Gastroesophageal sphincter (tissue), 4 donors: ENCODE results near the gene PEX10. TPM values are rescaled to one million over a fixed set of nuclear protein-coding genes. Genes with fewer than 3 reads are reported as not detected.

ENCODE experiments used
- ATAC-seq: fragments of 150-250 bp; one replicate; pipeline ENCODE4 v1.9.1; 2016; ENCODE audit warnings: mild to moderate bottlenecking, moderate library complexity
- H3K27ac ChIP-seq, 4 donors: fragments of 200-600 bp; sonication (generic) in 3 of 4; 1 replicate in 3 of 4; 2 replicates in 1 of 4; pipeline ENCODE4 v1.5.1; 2016 to 2019
- H3K27me3 ChIP-seq: fragments of 200-600 bp; sonication (generic); one replicate; pipeline ENCODE4 v1.5.1; 2019
- H3K36me3 ChIP-seq, 2 donors: fragments of 200-600 bp; sonication (generic); one replicate each; pipeline ENCODE4 v1.5.1; 2019; ENCODE audit warnings: control low read depth in 1 of 2
- H3K4me1 ChIP-seq, 3 donors: fragments of 200-600 bp; sonication (generic); 1 replicate in 2 of 3; 2 replicates in 1 of 3; pipeline ENCODE4 v1.5.1; 2016 to 2019; ENCODE audit warnings: control low read depth in 2 of 3
- H3K4me3 ChIP-seq, 2 donors: fragments of 200-600 bp; sonication (generic); one replicate each; pipeline ENCODE4 v1.5.1; 2019; ENCODE audit warnings: mild to moderate bottlenecking in 1 of 2, moderate library complexity in 1 of 2
- H3K9me3 ChIP-seq, 3 donors: fragments of 200-600 bp; sonication (generic); one replicate each; pipeline ENCODE4 v1.5.1; 2017 to 2019; ENCODE audit warnings: control low read depth in 2 of 3
- EP300 ChIP-seq: sonication (generic); formaldehyde crosslinking; IDR thresholded peaks from one replicate; pipeline ENCODE4 v1.6.1; 2017; ENCODE audit warnings: antibody characterized with exemption, mild to moderate bottlenecking
- POLR2A ChIP-seq, 2 donors: fragments of 450-650 bp; IDR thresholded peaks; one replicate each; pipeline ENCODE4 v1.6.1; 2017; ENCODE audit warnings: antibody characterized with exemption in 2 of 2, mild to moderate bottlenecking in 2 of 2, moderate library complexity in 1 of 2
- POLR2AphosphoS5 ChIP-seq: sonication (generic); formaldehyde crosslinking; IDR thresholded peaks from one replicate; pipeline ENCODE4 v1.6.1; 2017; ENCODE audit warnings: antibody characterized with exemption
- WGBS, 2 donors: methylation state at CpG; one replicate each; pipeline ENCODE4 v1.1.5; 2018; ENCODE audit warnings: low coverage in 1 of 2; 5-methylcytosine and 5-hydroxymethylcytosine counted together
- total RNA-seq, 4 donors: library from RNA; depleted of rRNA; stranded (reverse); fragments of >200 nt; gene quantifications; one replicate each; pipeline ENCODE4 v1.1.0, GENCODE V29; 2016
- TF ChIP-seq, protein P1 (sequence below), 4 experiments: fragments of 200-600 bp in 2 of 4; fragments of 450-650 bp in 2 of 4; sonication (generic) in 1 of 4; IDR thresholded peaks; one replicate each; pipeline ENCODE4 v1.5.1; 2017 to 2019; ENCODE audit warnings: antibody characterized with exemption in 4 of 4, mild to moderate bottlenecking in 2 of 4, moderate library complexity in 2 of 4

The PEX10 gene
- total RNA-seq, 4 donors from 2014 or later = 18.2 to 30.0 (median 21.6) TPM

DNA sequence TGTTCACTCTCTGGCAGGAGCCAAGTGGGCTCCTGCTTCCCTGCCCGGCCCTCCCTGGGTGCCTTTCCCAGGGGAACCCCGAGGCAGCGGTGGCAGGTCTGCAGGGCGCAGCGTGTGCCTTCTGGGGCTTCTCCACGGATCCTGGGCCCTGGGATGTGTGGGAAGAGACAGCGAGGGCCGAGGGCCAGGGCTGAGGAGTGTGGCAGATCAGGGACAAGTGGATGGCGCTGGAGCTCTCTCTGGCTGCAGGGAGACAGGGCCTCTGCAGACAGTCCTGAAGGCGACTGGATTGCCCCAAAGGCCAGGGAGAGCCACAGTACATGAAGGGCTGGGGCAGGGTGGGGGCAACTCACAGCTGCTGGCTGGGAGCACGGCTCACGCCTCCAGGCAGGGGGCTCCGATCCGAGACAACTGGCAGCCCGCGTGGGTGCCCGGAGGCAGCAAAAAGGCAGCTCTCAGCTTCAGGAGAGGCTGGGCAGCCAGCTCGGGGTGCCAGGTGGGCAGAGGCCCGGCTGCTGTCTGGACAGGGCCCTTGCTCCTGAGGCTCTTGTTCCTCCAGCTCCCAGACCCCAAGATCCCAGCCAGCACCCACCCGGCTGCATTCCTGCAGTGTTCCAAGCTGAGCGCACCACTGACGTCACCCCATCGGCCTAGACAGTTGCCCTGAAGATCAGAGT is 37.0 kb downstream of the PEX10 start:
- no peak for ATAC-seq
- H3K4me1 ChIP-seq = no peaks in the 10 kb centered on the region
- H3K9me3 ChIP-seq = no peaks in the 10 kb centered on the region
- H3K27ac ChIP-seq = no peak overlapping the region
- 88 to 93% methylated on average over 5 to 7 of the region's 23 CpGs for WGBS, 2 donors
- peaks cover 0 to 30% of the 10 kb centered on the region in 2 donors for H3K36me3 ChIP-seq
- no peaks in the 10 kb centered on the region for H3K27me3 ChIP-seq
- H3K4me3 ChIP-seq = no peak overlapping the region
- TF ChIP-seq EP300 (no peak), POLR2A (IDR thresholded peaks at IDR 0.05) (no peak), POLR2AphosphoS5 (no peak)
- TF ChIP-seq, protein P1, sequence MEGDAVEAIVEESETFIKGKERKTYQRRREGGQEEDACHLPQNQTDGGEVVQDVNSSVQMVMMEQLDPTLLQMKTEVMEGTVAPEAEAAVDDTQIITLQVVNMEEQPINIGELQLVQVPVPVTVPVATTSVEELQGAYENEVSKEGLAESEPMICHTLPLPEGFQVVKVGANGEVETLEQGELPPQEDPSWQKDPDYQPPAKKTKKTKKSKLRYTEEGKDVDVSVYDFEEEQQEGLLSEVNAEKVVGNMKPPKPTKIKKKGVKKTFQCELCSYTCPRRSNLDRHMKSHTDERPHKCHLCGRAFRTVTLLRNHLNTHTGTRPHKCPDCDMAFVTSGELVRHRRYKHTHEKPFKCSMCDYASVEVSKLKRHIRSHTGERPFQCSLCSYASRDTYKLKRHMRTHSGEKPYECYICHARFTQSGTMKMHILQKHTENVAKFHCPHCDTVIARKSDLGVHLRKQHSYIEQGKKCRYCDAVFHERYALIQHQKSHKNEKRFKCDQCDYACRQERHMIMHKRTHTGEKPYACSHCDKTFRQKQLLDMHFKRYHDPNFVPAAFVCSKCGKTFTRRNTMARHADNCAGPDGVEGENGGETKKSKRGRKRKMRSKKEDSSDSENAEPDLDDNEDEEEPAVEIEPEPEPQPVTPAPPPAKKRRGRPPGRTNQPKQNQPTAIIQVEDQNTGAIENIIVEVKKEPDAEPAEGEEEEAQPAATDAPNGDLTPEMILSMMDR (IDR thresholded peaks at IDR 0.05) = no peak

DNA sequence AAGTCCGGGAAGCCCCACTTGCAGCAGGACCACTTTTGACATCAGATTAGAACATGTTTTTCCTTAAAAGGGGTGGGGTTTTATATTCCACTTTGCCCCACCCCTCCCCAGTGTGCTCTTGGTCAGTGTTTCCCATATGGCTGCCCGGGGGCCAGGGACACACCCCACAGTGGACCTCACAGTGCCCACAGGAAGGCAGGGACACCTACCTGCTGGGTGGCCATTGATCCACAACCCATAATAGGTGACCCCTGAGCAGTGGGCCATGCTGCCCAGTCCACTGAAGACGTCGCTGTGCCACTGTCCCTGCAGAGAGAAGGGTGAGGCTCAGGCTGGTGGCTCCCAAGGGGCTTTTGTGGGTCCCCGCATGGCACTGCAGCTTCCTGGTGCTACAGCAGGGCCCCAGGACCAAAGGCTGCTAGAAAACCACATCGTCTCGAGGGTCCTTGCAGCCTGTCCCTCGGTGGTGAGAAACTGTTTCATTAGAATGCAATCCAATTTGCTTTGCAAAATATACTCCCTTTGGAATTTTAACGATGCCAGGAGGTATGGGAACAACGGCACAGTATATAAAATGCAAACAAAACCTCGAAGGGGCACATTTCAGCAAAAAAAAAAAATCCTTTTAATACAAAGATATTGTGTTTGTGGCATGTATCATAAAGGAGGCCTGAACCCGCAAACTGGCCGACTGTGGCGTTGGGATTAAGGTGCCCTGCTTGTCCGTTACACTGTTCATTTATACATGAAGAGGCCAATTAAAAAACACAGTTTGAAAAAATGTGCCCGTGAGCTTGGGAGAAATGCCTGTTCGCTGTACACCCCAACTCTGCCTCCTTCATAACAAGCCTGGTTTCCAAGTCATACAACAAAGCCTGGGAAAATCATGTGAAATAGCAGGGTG is 37.9 kb downstream of the PEX10 start:
- no peak overlapping the region for H3K4me3 ChIP-seq
- 87 to 88% methylated on average over 10 to 11 of the region's 17 CpGs for WGBS, 2 donors
- H3K27ac ChIP-seq = no peak overlapping the region
- no peaks in the 10 kb centered on the region for H3K27me3 ChIP-seq
- H3K4me1 ChIP-seq = no peaks in the 10 kb centered on the region
- no peak for TF ChIP-seq POLR2AphosphoS5
- no peak for TF ChIP-seq POLR2A (IDR thresholded peaks at IDR 0.05)
- TF ChIP-seq EP300 = no peak
- TF ChIP-seq, protein P1 (IDR thresholded peaks at IDR 0.05) = no peak
- H3K9me3 ChIP-seq = no peaks in the 10 kb centered on the region
- H3K36me3 ChIP-seq = peaks cover 0 to 36% of the 10 kb centered on the region in 2 donors
- ATAC-seq = no peak

DNA sequence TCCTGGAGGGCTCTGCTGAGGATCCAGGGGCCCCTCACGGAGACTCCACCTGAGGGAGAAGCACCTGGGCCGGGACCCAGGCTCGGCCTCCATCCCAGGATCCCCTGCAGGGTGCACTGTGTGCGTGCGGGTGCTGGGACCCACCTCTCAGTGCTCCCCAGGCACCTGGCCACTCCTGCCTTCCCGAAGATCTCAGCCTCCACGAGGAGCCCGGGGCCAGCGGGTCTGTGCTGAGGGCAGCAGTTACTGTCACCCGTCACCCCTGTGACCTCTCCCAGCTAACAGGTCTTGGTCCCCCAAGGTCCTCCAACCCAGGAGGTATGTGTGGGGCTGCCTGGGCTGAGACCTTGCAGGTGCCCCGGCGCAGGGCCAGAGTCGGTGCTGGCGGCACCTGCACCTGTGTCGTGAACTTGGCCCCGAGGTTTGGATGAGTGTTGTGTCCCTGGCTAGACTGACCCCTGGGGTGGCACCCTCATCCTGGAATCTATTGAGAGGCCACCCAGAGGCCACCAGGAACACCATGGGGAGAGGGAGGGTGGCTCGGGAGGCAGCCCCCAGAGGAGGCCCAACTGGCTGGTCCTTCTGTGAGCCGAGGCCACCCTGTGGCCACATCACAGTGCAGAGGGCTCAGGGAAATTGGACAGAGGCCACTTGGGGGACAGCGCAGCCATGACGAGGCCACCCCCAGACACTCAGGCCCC is 38.7 kb downstream of the PEX10 start:
- TF ChIP-seq, protein P1 (IDR thresholded peaks at IDR 0.05) = no peak
- TF ChIP-seq EP300 = no peak
- TF ChIP-seq POLR2A (IDR thresholded peaks at IDR 0.05) = no peak
- no peak for TF ChIP-seq POLR2AphosphoS5
- ATAC-seq = no peak
- no peaks in the 10 kb centered on the region for H3K9me3 ChIP-seq
- no peaks in the 10 kb centered on the region for H3K27me3 ChIP-seq
- H3K4me1 ChIP-seq = no peaks in the 10 kb centered on the region
- 73% methylated on average over 3 of the region's 20 CpGs; no CpG with 5 or more reads in 1 of the 2 donors for WGBS, 2 donors
- peaks cover 0 to 37% of the 10 kb centered on the region in 2 donors for H3K36me3 ChIP-seq
- H3K27ac ChIP-seq = no peak overlapping the region
- H3K4me3 ChIP-seq = no peak overlapping the region

DNA sequence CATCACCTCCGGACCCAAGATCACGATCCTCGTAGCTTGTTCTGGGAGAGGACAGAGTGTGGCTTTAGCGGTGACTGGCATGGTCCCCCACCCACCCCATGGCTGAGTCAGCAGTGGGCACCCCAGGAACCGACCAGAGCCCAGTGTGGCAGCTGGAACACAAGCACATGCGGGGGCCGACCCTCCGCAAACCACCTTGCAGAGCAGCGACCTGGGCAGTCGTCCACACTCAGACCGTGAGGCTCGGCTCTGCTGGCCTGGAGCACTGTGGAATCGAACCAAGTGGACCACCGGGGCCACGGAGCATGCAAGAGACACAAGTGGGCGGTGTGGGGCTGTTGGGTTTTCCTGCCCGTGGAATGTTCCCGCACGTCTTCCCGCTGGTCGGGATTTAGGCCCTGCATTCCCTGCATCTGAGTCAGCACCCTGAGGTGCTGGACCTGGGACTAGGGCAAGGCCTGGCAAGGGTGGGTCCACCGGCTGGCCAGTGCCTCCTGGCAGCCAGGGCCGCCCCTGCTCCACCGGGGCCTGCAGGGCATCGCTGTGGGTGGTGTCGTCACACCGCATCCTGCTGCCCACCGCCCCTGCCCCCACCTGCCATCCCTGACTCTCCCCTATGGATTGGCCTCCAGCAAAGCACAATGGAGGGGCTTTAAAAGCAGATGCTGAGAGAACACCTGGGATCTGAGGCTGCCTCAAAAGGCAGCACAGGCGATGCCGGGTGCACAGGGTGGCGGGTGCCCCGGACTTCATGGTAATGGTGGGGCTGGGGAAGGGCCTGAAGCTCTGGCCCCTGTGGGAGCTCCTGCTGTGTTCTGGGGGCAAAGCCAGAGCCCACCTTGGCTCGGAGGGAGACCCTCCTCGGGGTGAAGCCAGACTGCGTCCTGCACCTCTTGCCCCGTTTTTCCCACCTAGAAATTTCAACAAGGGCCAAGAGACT is 39.5 kb downstream of the PEX10 start:
- Histone ChIP-seq H3K9me3 (no peaks in the 10 kb centered on the region), H3K4me3 (no peak overlapping the region), H3K27me3 (no peaks in the 10 kb centered on the region), H3K27ac (no peak overlapping the region), H3K36me3 (peaks cover 0 to 34% of the 10 kb centered on the region in 2 donors), H3K4me1 (no peaks in the 10 kb centered on the region)
- WGBS, 2 donors = 100% methylated on average over 1 of the region's 36 CpGs; no CpG with 5 or more reads in 1 of the 2 donors
- no peak for ATAC-seq
- TF ChIP-seq POLR2AphosphoS5 = no peak
- TF ChIP-seq POLR2A (IDR thresholded peaks at IDR 0.05) = no peak
- no peak for TF ChIP-seq EP300
- TF ChIP-seq, protein P1 (IDR thresholded peaks at IDR 0.05) = no peak
